IMR-90 (cell line): Measurements from ENCODE around the gene GRAMD4. TPM values are rescaled to one million over a fixed set of nuclear protein-coding genes. Genes with fewer than 3 reads are reported as not detected.
"Not testable (repeated sequence)": the region's sequence is repeated elsewhere in the genome, so short reads cannot be mapped to it uniquely, and the experiment has no call there.

ENCODE experiments used
- ATAC-seq: fragments of 200-7000 bp; cut with Tn5 transposase; 2 replicates; pipeline ENCODE4 v1.9.1; 2020; ENCODE audit warnings: low read depth, mild to moderate bottlenecking, moderate library complexity
- BruUV-seq: library from RNA; stranded (reverse); fragments of 400-500 nt; replicated peaks from 2 replicates; lab custom pipeline; 2021; lab: Mats Ljungman, UMichigan
- CTCF ChIA-PET: fragments of 300-600 bp; formaldehyde crosslinking; extraction: SDS; loops from one replicate; lab custom pipeline; 2021; ENCODE audit warnings: antibody characterized with exemption; lab: Yijun Ruan, JAX
- POLR2A ChIA-PET: fragments of 300-600 bp; sonication (Branson Sonifier 250); formaldehyde crosslinking; loops from one replicate; lab custom pipeline; 2022; ENCODE audit warnings: antibody characterized with exemption; ENCODE audit not compliant: unreplicated experiment; lab: Charles Lee
- DNase-seq: peaks from one replicate; pipeline ENCODE4 v3.0.0; 2013
- H2AFZ ChIP-seq: replicated peaks from 2 replicates; pipeline ENCODE3; 2013; ENCODE audit warnings: low read length, mild to moderate bottlenecking; ENCODE audit not compliant: poor library complexity
- H2AK5ac ChIP-seq: 2 replicates; pipeline ENCODE4 v1.6.1; 2013; ENCODE audit warnings: low read depth, low read length, inconsistent platforms
- H2AK9ac ChIP-seq: replicated peaks from 2 replicates; pipeline ENCODE3; 2013; ENCODE audit warnings: mild to moderate bottlenecking, low read depth, low read length, moderate library complexity; ENCODE audit not compliant: poor library complexity
- H2BK120ac ChIP-seq: 2 replicates; pipeline ENCODE4 v1.6.1; 2013; ENCODE audit warnings: low read depth, low read length, inconsistent platforms
- H2BK15ac ChIP-seq: 3 replicates; pipeline ENCODE4 v1.6.1; 2013; ENCODE audit warnings: low read depth, low read length, inconsistent platforms
- H2BK20ac ChIP-seq: 2 replicates; pipeline ENCODE4 v1.6.1; 2013; ENCODE audit warnings: low read depth, mild to moderate bottlenecking, inconsistent platforms, low read length, moderate library complexity
- H2BK5ac ChIP-seq: 2 replicates; pipeline ENCODE4 v1.6.1; 2013; ENCODE audit warnings: mild to moderate bottlenecking, low read depth, low read length, inconsistent platforms; ENCODE audit not compliant: poor library complexity, severe bottlenecking
- H3K14ac ChIP-seq: replicated peaks from 2 replicates; pipeline ENCODE4 v1.6.1; 2013; ENCODE audit warnings: low read depth, low read length, inconsistent platforms
- H3K18ac ChIP-seq: 2 replicates; pipeline ENCODE4 v1.6.1; 2013; ENCODE audit warnings: low read depth, low read length, control low read depth
- H3K23ac ChIP-seq: 2 replicates; pipeline ENCODE4 v1.6.1; 2013; ENCODE audit warnings: low read depth, low read length, inconsistent platforms
- H3K27ac ChIP-seq: 2 replicates; pipeline ENCODE4 v1.5.1; 2013; ENCODE audit warnings: mild to moderate bottlenecking, control low read depth, low read length; ENCODE audit not compliant: insufficient read depth
- H3K27me3 ChIP-seq: 2 replicates; pipeline ENCODE4 v1.6.1; 2013; ENCODE audit warnings: low read length; ENCODE audit not compliant: control insufficient read depth, insufficient read depth
- H3K36me3 ChIP-seq: 2 replicates; pipeline ENCODE4 v1.6.1; 2013; ENCODE audit warnings: low read length, mixed read lengths; ENCODE audit not compliant: control insufficient read depth, insufficient read depth
- H3K4ac ChIP-seq: 2 replicates; pipeline ENCODE4 v1.6.1; 2013; ENCODE audit warnings: low read depth, low read length, inconsistent platforms
- H3K4me1 ChIP-seq: 2 replicates; pipeline ENCODE4 v1.6.1; 2013; ENCODE audit warnings: low read length, mixed read lengths; ENCODE audit not compliant: control insufficient read depth, insufficient read depth
- H3K4me2 ChIP-seq: 2 replicates; pipeline ENCODE4 v1.6.1; 2013; ENCODE audit warnings: low read depth, mild to moderate bottlenecking, control low read depth, low read length, moderate library complexity
- H3K4me3 ChIP-seq: 2 replicates; pipeline ENCODE4 v1.5.1; 2013; ENCODE audit warnings: low read depth, mild to moderate bottlenecking, control low read depth, low read length, moderate library complexity; ENCODE audit not compliant: insufficient read depth
- H3K56ac ChIP-seq: 2 replicates; pipeline ENCODE4 v1.6.1; 2013; ENCODE audit warnings: low read length, inconsistent platforms; ENCODE audit not compliant: insufficient read depth; ENCODE audit errors: extremely low read depth
- H3K79me1 ChIP-seq, 2 experiments: 2 replicates each; pipeline ENCODE4 v1.6.1; 2013; ENCODE audit warnings: low read length in 2 of 2, inconsistent platforms in 1 of 2, low read depth in 1 of 2
- H3K9ac ChIP-seq: 2 replicates; pipeline ENCODE4 v1.6.1; 2013; ENCODE audit warnings: low read depth, low read length, control low read depth
- H3K9me1 ChIP-seq: 2 replicates; pipeline ENCODE4 v1.6.1; 2013; ENCODE audit warnings: low read length, inconsistent platforms; ENCODE audit not compliant: insufficient read depth
- H3K9me3 ChIP-seq: 2 replicates; pipeline ENCODE4 v1.6.1; 2013; ENCODE audit warnings: low read length; ENCODE audit not compliant: control insufficient read depth, insufficient read depth
- H4K20me1 ChIP-seq: 2 replicates; pipeline ENCODE4 v1.6.1; 2013; ENCODE audit warnings: low read length, inconsistent platforms; ENCODE audit not compliant: insufficient read depth
- H4K5ac ChIP-seq: 2 replicates; pipeline ENCODE4 v1.6.1; 2013; ENCODE audit warnings: mild to moderate bottlenecking, low read depth, low read length, control low read depth
- H4K8ac ChIP-seq, 2 experiments: 2 replicates each; pipeline ENCODE4 v1.6.1; 2013; ENCODE audit warnings: low read depth in 2 of 2, low read length in 2 of 2, control low read depth in 1 of 2, inconsistent platforms in 1 of 2
- H4K91ac ChIP-seq: 2 replicates; pipeline ENCODE4 v1.6.1; 2013; ENCODE audit warnings: low read depth, low read length, inconsistent platforms; ENCODE audit not compliant: insufficient read depth
- WGBS, 2 experiments: methylation state at CpG; one replicate each; pipeline versions ENCODE4 v1.1.5 to v1.1.7; 2013; ENCODE audit warnings: missing lambda C conversion rate in 2 of 2; ENCODE audit not compliant: insufficient read length in 1 of 2; ENCODE audit errors: extremely low coverage in 2 of 2; 5-methylcytosine and 5-hydroxymethylcytosine counted together
- dilution Hi-C: fragments of 300-500 bp; cut with HindIII; formaldehyde crosslinking; loops from one replicate; pipeline ENCODE4 v1.14.3; 2018; ENCODE audit warnings: low sequenced_read_pairs; ENCODE audit not compliant: unreplicated experiment
- in situ Hi-C: fragments of 300-500 bp; cut with MboI; formaldehyde crosslinking; loops from 3 replicates; pipeline ENCODE4 v1.14.3; 2019; ENCODE audit warnings: low sequenced_read_pairs, inconsistent platforms, mixed read lengths
- intact Hi-C: fragments of 100-400 bp; cut with micrococcal nuclease; formaldehyde crosslinking; loops from 2 replicates; pipeline ENCODE4 v1.10.0; 2022
- polyA plus RNA-seq, 3 experiments: library from polyadenylated mRNA; depleted of rRNA; stranded (reverse); fragments of >200 nt; gene quantifications; 2 replicates each; pipeline ENCODE4 v1.2.3, GENCODE V29; 2012; ENCODE audit warnings: low replicate concordance in 1 of 3
- total RNA-seq: library from RNA; depleted of rRNA; stranded (reverse); fragments of >200 nt; gene quantifications from 2 replicates; pipeline ENCODE4 v1.2.3, GENCODE V29; 2012

GRAMD4 gene
- total and polyA plus RNA-seq, 2 of the 4 experiments (the other 2 are of a cell fraction): 2.7 to 5.8 TPM

GRCh38 chr22:46648225-46648820 lies 28.1 kb downstream of the GRAMD4 start:
- in situ Hi-C loops, H4K91ac ChIP-seq, H3K9ac ChIP-seq, H2AK9ac ChIP-seq, H2AFZ ChIP-seq, H3K4me2 ChIP-seq, H4K8ac ChIP-seq, H3K56ac ChIP-seq, CTCF ChIA-PET, H3K18ac ChIP-seq, H3K27me3 ChIP-seq, H3K4me3 ChIP-seq, DNase-seq, H3K9me1 ChIP-seq, H2BK20ac ChIP-seq, intact Hi-C loops, BruUV-seq, H2BK120ac ChIP-seq, H3K9me3 ChIP-seq, H3K79me1 ChIP-seq, H3K27ac ChIP-seq, ATAC-seq, H3K23ac ChIP-seq, POLR2A ChIA-PET, H2BK5ac ChIP-seq, dilution Hi-C loops, H3K14ac ChIP-seq, H2AK5ac ChIP-seq, H3K36me3 ChIP-seq, H2BK15ac ChIP-seq, H3K4ac ChIP-seq, H4K5ac ChIP-seq: not testable (repeated sequence)
- 74 to 100% methylated on average over 1 to 2 of the region's 2 CpGs for WGBS, 2 experiments
- peaks cover 24% of the 10 kb centered on the region for H3K4me1 ChIP-seq
- H4K20me1 ChIP-seq: peaks cover 13% of the 10 kb centered on the region
